NCI-H2196 treated with DMSO at 0.1 percent for 48 hours (cell line): Measurements from ENCODE around the gene SFXN4.
"Not testable (repeated sequence)": the region's sequence is repeated elsewhere in the genome, so short reads cannot be mapped to it uniquely, and the experiment has no call there.

Experiments used
- DNase-seq: peaks from one replicate; lab custom pipeline; 2025; ENCODE audit not compliant: unreplicated experiment; lab: John Stamatoyannopoulos, UW

Gene SFXN4

GRCh38 chr10:119113751-119114732 lies 51.5 kb downstream of the SFXN4 start:
- no peak for DNase-seq

DNA sequence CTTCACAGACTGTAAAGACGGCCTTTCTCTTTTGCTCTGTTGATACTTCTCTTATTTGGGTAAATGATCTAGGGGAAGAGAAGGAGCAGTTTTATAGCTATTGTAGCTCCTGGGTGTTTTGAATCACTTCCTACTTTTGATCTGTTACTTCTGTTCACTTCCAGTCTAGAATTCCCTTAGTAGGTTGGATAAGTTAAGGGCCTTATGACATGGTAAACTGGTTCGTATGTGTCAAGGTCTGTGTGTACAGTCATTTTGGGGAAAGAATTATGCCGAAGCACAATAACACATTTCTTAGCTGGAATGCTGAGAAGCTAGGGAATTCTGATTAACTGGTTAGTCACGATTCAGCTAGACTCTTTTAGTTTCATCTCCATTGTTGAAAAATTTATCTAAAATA lies 53.5 kb downstream of the SFXN4 start:
- DNase-seq: no peak

- not testable (repeated sequence) for DNase-seq
Observed at GRCh38 chr10:119107771-119108170, 57.7 kb downstream of the SFXN4 start.

DNA sequence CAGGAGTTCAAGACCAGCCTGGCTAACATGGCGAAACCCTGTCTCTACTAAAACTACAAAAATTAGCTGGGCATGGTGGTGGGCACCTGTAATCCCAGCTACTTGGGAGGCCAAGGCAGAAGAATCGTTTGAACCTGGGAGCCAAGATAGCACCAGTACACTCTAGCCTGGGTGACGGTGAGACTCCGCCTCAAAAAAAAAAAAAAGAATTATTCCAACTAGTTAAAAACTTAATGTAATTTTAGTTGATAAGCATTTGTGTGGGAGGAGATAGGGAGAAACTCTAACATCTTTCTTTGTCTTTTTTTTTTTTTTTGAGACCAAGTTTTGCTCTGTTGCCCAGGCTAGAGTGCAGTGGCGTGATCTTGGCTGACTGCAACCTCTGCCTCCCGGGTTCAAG lies 58.4 kb downstream of the SFXN4 start:
- not testable (repeated sequence) for DNase-seq

DNA sequence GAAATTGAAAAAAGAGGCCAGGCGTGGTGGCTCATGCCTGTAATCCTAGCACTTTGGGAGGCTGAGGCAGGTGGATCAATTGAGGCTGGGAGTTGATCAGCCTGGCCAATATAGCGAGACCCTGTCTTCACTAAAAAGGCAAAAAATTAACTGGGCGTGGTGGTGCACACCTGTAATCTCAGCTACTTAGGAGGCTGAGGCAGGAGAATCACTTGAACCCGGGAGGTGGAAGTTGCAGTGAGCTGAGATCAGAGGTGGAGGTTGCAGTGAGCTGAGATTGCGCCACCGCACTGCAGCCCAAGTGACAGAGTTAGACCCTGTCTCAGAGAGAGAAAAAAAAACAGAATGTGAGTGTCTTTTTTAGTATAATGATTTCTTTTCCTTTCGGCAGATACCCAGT lies 59.6 kb downstream of the SFXN4 start:
- DNase-seq: not testable (repeated sequence)

DNA sequence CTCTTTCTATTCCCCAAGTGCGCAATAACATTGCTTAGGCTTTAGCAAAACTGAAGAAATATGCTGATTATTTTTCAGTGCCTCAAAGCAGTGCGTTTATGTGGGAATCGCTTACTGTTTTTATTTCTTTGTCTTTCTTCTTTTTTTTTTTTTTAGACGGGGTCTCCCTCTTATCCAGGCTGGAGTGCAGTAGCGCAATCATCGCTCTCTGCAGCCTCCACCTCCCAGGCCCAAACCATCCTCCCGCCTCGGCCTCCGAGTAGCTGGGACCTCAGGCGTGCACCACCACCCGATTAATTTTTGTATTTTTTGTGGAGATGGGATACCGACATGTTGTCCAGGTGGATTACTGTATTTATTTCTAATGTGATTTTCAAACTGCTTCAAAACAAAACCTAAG lies 60.4 kb downstream of the SFXN4 start:
- DNase-seq: no peak

- no peak for DNase-seq
Observed at GRCh38 chr10:119104654-119105015, 60.9 kb downstream of the SFXN4 start.

GRCh38 chr10:119103903-119104653 lies 61.4 kb downstream of the SFXN4 start, which contains the start of gene DENND10:
Gene DENND10, plus strand, starts transcription at chr10:119104113. Its CDS starts 30 bp downstream, at chr10:119104143.
- no peak for DNase-seq

DNA sequence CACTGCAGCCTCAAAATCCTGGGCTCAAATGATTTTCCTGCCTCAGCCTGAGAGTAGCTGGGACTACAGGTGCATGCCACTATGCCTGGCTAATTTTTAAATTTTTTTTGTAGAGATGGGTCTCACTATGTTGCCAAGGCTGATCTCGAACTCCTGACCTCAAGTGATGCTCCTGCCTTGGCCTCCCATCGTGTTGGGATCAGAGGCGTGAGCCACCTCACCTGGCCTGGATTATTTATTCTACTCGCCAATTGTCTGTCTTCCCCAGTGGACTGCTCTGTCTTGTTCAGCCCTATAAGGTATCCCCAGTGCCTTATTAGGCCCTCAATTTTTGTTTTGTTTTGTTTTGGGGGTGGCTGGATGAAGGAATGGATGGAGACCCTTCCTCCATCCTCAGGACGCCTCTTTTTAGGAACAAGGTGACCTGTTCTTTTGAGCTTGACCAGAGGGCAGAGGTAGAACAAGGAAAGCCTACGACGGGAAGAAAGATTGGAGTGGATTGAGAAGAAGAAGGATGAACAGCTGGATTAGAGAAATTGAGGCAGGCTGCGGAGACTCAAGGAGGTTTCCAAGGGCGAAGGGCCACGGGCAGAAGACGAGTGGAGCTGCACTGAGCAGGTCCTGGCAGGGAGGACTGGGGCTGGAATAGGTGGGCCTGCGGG lies 62.1 kb downstream of the SFXN4 start:
- no peak for DNase-seq

GRCh38 chr10:119101366-119102098 lies 64.0 kb downstream of the SFXN4 start:
- DNase-seq: no peak

DNA sequence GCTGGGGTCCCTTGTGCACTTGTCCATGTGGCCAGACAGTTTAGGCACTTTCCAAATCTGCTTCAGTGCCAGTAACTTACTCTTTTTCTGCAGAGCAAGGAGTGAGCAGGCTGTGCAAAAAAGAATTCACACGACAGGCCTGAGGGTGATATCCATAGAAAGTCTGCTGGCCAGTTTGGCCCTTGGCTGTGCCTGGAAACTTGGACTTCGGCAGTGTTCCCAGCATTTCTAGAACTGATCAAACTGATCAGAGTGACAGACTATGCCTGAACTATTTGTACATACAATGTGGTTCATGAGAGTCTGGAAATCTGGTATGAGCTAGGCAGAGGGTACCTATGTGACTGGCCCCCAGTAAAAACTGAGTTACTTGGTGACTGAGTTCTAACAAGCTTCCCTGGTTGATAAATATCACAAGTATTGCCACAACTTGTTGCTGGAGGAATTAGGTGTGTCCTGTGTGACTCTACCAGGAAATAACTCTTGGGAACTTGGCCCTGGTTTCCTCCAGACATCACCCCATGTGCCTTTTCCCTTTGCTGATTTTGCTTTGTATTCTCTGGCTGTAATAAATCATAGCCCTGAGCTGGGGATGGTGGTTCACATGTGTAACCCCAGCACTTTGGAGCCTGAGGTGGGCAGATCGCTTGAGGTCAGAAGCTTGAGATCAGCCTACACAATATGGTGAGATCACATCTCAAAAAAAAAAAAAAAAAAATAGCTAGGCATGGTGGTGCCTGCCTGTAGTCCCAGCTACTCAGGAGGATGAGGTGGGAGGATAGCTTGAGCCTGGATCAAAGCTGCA lies 64.9 kb downstream of the SFXN4 start:
- DNase-seq: no peak

DNA sequence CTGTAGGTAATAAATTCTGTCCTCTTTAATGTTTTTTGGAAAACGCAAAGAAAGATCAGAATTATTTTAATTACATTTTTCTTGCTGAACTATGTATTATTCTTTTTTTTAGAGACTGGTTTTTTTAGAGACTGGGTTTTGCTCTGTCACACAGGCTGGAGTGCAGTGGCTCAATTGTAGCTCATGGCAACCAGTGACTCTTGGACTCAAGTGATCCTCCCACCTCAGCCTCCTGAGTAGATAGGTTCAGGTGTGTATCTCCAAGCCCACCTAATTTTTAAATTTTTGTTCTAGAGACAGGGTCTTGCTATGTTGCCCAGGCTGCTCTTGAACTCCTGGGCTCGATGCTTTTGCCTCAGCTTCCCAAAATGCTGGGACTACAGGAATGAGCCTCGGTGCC lies 66.9 kb downstream of the SFXN4 start:
- no peak for DNase-seq

DNA sequence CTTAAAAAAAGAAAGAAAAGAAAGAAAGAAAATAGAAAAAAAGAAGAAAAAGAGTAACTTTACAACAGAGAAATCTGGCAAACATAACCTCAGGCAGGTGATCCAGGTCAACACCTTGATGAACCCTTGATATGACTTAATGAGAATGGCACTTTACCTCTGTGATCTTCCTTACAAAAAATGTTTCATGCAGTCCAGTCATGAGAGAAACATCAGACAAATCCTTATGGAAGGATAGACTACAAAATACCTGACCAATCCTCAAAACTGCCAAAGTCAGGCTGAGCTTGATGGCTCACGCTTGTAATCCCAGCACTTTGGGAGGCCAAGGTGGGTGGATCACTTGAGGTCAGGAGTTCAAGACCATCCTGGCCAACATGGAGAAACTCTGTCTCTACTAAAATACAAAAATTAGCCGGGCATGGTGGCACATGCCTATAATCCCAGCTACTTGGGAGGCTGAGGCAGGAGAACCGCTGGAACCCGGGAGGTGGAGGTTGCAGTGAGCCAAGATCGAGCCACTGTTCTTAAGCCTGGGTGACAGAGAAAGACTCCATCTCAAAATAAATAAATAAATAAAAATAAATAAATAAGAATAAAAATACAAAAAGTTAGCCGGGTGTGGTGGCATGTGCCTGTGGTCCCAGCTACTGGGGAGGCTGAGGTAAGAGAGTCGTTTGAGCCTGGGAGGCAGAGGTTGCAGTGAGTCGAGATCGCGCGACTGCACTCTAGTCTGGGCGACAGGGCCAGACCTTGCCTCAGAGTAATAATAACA lies 68.7 kb downstream of the SFXN4 start:
- DNase-seq: not testable (repeated sequence)

GRCh38 chr10:119095640-119096039 lies 69.9 kb downstream of the SFXN4 start:
- DNase-seq: no peak

DNA sequence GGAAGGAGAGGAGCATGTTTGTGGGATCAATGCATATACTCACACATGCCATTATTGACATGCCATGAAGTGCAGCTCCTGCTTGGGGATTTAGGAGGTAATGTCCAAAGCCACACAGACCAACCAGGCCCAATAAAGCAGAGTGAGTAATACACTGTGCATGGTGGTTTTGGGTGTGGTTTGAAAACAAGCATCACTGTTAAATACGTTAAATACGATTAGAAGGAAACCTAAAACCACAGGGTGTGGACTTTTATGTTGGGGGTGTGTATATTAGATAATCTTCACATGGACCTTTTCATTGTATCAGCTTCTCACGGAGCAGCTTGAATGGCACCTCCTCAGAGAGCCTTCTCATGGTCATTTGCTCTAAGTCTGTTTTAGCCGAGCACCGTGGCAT lies 74.5 kb downstream of the SFXN4 start:
- DNase-seq: no peak
